Umbilical cord (tissue), 2 donors: ENCODE data around the gene SOCS4. TPM values are rescaled to one million over a fixed set of nuclear protein-coding genes. Genes with fewer than 3 reads are reported as not detected.

Source experiments
- DNase-seq: peaks from one replicate; pipeline ENCODE4 v3.0.0-alpha.2; 2015; ENCODE audit warnings: low spot score
- total RNA-seq: library from RNA; depleted of rRNA; stranded (reverse); fragments of >200 nt; gene quantifications from one replicate; pipeline ENCODE4 v1.2.3, GENCODE V29; 2014; ENCODE audit warnings: low replicate concordance; ENCODE audit not compliant: insufficient read depth

Gene SOCS4
- total RNA-seq, 1 donor from 2014 or later = 21.9 TPM

- no peak for DNase-seq
Measured at GRCh38 chr14:55085060-55085660, 58.1 kb downstream of the SOCS4 start.

- DNase-seq = no peak
Measured at GRCh38 chr14:55086938-55087337, 59.9 kb downstream of the SOCS4 start.

- no peak for DNase-seq
Measured at GRCh38 chr14:55088356-55088755, 61.3 kb downstream of the SOCS4 start.

GRCh38 chr14:55092341-55092740 lies 65.3 kb downstream of the SOCS4 start:
- no peak for DNase-seq

- DNase-seq = no peak
Measured at GRCh38 chr14:55094292-55095157, 67.5 kb downstream of the SOCS4 start.

GRCh38 chr14:55097881-55098560 lies 71.0 kb downstream of the SOCS4 start:
- DNase-seq = no peak

- DNase-seq = no peak
Measured at GRCh38 chr14:55098561-55098898, 71.5 kb downstream of the SOCS4 start.

Other genes starting within 250 kb of the SOCS4 start
- gene GCH1, start 124.4 kb upstream of the SOCS4 start, total RNA-seq = 7.9 TPM
- gene WDHD1, start 137 bp upstream of the SOCS4 start, total RNA-seq = 8.2 TPM
- 20.9 TPM for gene MAPK1IP1L, start 24.4 kb downstream of the SOCS4 start, total RNA-seq
- 147 TPM for gene LGALS3, start 102.0 kb downstream of the SOCS4 start, total RNA-seq
- gene DLGAP5, start 164.3 kb downstream of the SOCS4 start, total RNA-seq = 16.9 TPM
- gene FBXO34, start 244.2 kb downstream of the SOCS4 start, total RNA-seq = 37.3 TPM